IPS DF 6.9 (cell line): ENCODE results near the gene BBS4.

Experiments
- DNase-seq: peaks from one replicate; pipeline ENCODE4 v3.0.0-alpha.2; 2013; ENCODE audit warnings: low read depth, low spot score
- H3K27ac ChIP-seq: one replicate; pipeline ENCODE4 v1.5.1; 2013; ENCODE audit warnings: low read length, control low read depth
- H3K27me3 ChIP-seq: 2 replicates; pipeline ENCODE4 v1.6.1; 2013; ENCODE audit warnings: mild to moderate bottlenecking, low read length; ENCODE audit not compliant: control insufficient read depth, insufficient read depth
- H3K36me3 ChIP-seq: 2 replicates; pipeline ENCODE4 v1.6.1; 2013; ENCODE audit warnings: low read length; ENCODE audit not compliant: control insufficient read depth, insufficient read depth
- H3K4me1 ChIP-seq: 2 replicates; pipeline ENCODE4 v1.6.1; 2013; ENCODE audit warnings: low read length; ENCODE audit not compliant: control insufficient read depth, insufficient read depth
- H3K4me3 ChIP-seq: 2 replicates; pipeline ENCODE4 v1.5.1; 2013; ENCODE audit warnings: mild to moderate bottlenecking, low read length
- H3K9me3 ChIP-seq: 2 replicates; pipeline ENCODE4 v1.6.1; 2013; ENCODE audit warnings: low read length, inconsistent platforms; ENCODE audit not compliant: control insufficient read depth, insufficient read depth
- WGBS: extraction: QIAGEN DNeasy Blood & Tissue Kit; methylation state at CpG from one replicate; pipeline ENCODE4 v1.1.7; 2013; ENCODE audit warnings: mixed read lengths, missing lambda C conversion rate; ENCODE audit not compliant: insufficient read length, insufficient coverage; 5-methylcytosine and 5-hydroxymethylcytosine counted together

BBS4 gene

GRCh38 chr15:72733941-72734738 lies 48.1 kb downstream of the BBS4 start:
- Histone ChIP-seq H3K27ac (no peak overlapping the region), H3K27me3 (no peaks in the 10 kb centered on the region), H3K9me3 (no peaks in the 10 kb centered on the region), H3K36me3 (no peaks in the 10 kb centered on the region; the same call in 1 of the 2 replicates), H3K4me1 (no peaks in the 10 kb centered on the region), H3K4me3 (no peak overlapping the region)
- DNase-seq: no peak
- WGBS: no CpG with 5 or more reads among the region's 2 CpGs

- no peak for DNase-seq
- H3K27ac ChIP-seq: no peak overlapping the region
- no CpG with 5 or more reads among the region's 2 CpGs for WGBS
Observed at GRCh38 chr15:72735111-72735510, 49.1 kb downstream of the BBS4 start.

DNA sequence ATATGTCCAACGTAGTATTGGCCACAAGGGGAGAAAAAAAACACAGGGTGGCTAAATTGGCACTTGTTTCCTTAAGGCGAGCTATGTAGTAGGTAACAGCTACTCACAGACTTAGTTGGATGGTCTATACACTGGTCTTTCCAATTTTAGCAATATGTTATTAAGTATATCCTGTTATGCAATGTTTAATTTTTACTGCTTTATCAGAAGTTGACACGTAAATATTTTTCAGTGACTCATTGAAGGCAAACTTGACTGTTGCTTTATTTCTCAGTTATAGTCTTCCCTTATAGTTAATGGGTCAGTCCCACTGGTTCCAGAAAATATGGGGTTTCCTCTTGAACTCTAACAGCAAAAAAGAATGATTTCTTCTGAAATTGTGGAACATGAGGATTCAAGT lies 51.1 kb downstream of the BBS4 start:
- H3K36me3 ChIP-seq: no peaks in the 10 kb centered on the region; the same call in 1 of the 2 replicates

More at GRCh38 chr15:72735111-72735510, 49.1 kb downstream of the BBS4 start:
- no peaks in the 10 kb centered on the region for H3K27me3 ChIP-seq
- H3K9me3 ChIP-seq: no peaks in the 10 kb centered on the region
- H3K4me1 ChIP-seq: no peaks in the 10 kb centered on the region
- no peak overlapping the region for H3K4me3 ChIP-seq
- H3K36me3 ChIP-seq: no peaks in the 10 kb centered on the region; the same call in 1 of the 2 replicates

DNA sequence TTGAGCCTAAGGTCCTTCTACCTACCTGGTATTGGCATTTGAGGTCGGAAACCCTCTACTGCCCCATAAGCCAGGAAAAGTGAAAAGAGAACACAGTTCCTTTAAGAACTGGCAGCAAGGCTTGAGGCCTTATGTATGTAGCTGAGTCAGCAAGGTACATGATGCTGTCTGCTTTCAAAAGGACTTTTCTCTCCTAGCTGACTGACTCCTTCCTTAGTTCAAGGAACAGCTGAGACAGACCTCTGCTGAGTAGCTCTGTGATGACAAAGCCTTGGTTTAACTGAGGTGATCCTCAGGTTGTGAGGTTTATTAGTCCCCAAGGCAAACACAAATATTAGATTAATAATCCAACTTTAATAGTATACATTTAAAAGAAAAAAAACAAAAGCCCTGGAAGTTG lies 51.7 kb downstream of the BBS4 start:
- WGBS: no CpG with 5 or more reads among the region's 1 CpG
- H3K9me3 ChIP-seq: no peaks in the 10 kb centered on the region
- no peaks in the 10 kb centered on the region for H3K27me3 ChIP-seq
- H3K4me3 ChIP-seq: no peak overlapping the region
- no peak for DNase-seq
- H3K4me1 ChIP-seq: no peaks in the 10 kb centered on the region
- H3K36me3 ChIP-seq: no peaks in the 10 kb centered on the region; the same call in 1 of the 2 replicates
- no peak overlapping the region for H3K27ac ChIP-seq

More for the DNA sequence above, 51.1 kb downstream of the BBS4 start:
- H3K4me3 ChIP-seq: no peak overlapping the region
- no peaks in the 10 kb centered on the region for H3K27me3 ChIP-seq
- H3K27ac ChIP-seq: no peak overlapping the region
- no peaks in the 10 kb centered on the region for H3K4me1 ChIP-seq
- no peak for DNase-seq
- H3K9me3 ChIP-seq: no peaks in the 10 kb centered on the region
- WGBS: no CpG with 5 or more reads among the region's 3 CpGs

DNA sequence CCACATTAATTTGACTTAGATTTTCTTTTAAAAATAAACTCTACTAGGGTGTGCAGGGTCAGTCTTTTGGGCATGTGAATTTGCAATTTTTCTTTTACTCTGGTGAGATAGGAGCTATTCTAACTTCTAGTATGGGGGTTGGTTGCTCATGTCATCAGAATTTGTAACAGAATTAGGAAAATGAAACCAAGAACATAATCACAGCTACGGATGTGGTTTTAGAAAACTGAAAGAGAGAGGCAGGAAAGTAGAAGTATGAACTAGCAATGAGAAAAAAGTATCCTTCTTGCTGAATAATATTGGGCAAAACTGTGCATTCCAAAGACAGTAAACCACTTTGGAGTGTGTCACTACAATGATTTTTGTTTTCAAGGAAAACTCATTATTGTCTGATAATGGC lies 54.2 kb downstream of the BBS4 start:
- WGBS: no CpG with 5 or more reads among the region's 1 CpG
- Histone ChIP-seq H3K4me3 (no peak overlapping the region), H3K4me1 (no peaks in the 10 kb centered on the region), H3K27me3 (no peaks in the 10 kb centered on the region), H3K9me3 (no peaks in the 10 kb centered on the region), H3K27ac (no peak overlapping the region), H3K36me3 (no peaks in the 10 kb centered on the region; the same call in 1 of the 2 replicates)
- DNase-seq: no peak

DNA sequence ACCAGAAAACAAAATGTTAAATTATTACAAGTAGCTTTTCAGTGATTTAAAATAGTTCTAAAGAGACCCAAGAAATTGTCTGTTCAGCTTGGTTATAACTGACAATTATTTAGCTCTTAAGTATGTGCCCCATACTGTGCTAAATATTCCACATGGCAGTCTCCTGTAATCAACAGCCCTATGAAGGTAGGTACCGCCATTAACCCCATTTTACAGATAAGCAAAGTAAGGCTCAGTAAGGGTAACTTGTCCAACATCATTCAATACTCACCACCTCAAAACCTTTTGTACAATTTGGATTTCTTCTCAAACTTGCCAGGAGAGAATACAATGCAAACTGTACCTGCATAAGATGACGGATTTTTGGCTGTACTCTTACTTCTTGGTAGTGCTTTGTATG lies 63.7 kb downstream of the BBS4 start:
- Histone ChIP-seq H3K4me3 (no peak overlapping the region), H3K27ac (no peak overlapping the region), H3K4me1 (no peaks in the 10 kb centered on the region), H3K9me3 (no peaks in the 10 kb centered on the region), H3K27me3 (no peaks in the 10 kb centered on the region), H3K36me3 (peaks cover 13% of the 10 kb centered on the region)
- WGBS: no CpG with 5 or more reads among the region's 2 CpGs
- DNase-seq: no peak

DNA sequence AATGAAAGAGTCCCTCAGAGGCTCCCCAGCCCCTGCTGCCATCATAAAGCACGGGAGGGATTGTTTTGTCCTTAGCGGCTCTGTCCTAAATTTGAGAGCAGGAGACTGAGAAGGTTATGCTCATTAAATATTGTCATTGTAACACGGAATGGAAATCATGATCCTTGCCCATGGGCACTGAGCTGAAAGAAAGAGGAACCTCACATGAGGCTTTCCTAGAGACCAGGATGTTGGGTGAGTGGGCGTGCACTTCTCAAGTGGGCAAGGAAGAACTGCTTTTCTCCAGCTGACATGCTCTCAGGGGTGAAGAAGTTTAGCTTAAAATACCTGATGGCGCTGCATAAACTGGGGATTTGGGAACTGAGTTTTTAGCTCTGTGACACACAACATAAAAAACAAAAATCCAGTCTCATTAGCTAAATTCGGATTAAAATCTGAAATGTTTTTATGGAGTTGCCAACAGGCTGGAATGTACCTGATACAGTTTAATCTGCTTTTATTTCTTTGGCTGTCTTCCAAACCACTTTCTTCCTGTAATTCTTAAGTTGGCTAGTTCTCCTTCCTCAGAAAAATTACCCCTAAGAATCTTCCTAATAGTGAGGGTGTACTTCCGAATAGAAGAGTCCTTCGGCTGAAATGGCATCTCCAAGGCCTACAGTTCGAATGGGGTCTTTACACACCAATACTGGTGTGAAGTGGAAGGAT lies 65.9 kb downstream of the BBS4 start:
- WGBS: no CpG with 5 or more reads among the region's 9 CpGs
- H3K27me3 ChIP-seq: no peaks in the 10 kb centered on the region
- H3K27ac ChIP-seq: no peak overlapping the region
- peaks cover 17% of the 10 kb centered on the region for H3K36me3 ChIP-seq
- no peaks in the 10 kb centered on the region for H3K9me3 ChIP-seq
- H3K4me3 ChIP-seq: no peak overlapping the region
- no peak for DNase-seq
- H3K4me1 ChIP-seq: no peaks in the 10 kb centered on the region

- Histone ChIP-seq H3K27ac (no peak overlapping the region), H3K4me1 (no peaks in the 10 kb centered on the region), H3K4me3 (no peak overlapping the region), H3K27me3 (no peaks in the 10 kb centered on the region), H3K9me3 (no peaks in the 10 kb centered on the region), H3K36me3 (peaks cover 17% of the 10 kb centered on the region)
- WGBS: no CpG with 5 or more reads among the region's 6 CpGs
- no peak for DNase-seq
Observed at GRCh38 chr15:72754096-72754495, 68.1 kb downstream of the BBS4 start.

- Histone ChIP-seq H3K36me3 (peaks cover 7% of the 10 kb centered on the region; the same call in 1 of the 2 replicates), H3K27me3 (no peaks in the 10 kb centered on the region), H3K9me3 (no peaks in the 10 kb centered on the region), H3K4me1 (no peaks in the 10 kb centered on the region), H3K4me3 (no peak overlapping the region), H3K27ac (no peak overlapping the region)
- no peak for DNase-seq
- WGBS: no CpG with 5 or more reads among the region's 3 CpGs
Observed at GRCh38 chr15:72758182-72758581, 72.2 kb downstream of the BBS4 start.

DNA sequence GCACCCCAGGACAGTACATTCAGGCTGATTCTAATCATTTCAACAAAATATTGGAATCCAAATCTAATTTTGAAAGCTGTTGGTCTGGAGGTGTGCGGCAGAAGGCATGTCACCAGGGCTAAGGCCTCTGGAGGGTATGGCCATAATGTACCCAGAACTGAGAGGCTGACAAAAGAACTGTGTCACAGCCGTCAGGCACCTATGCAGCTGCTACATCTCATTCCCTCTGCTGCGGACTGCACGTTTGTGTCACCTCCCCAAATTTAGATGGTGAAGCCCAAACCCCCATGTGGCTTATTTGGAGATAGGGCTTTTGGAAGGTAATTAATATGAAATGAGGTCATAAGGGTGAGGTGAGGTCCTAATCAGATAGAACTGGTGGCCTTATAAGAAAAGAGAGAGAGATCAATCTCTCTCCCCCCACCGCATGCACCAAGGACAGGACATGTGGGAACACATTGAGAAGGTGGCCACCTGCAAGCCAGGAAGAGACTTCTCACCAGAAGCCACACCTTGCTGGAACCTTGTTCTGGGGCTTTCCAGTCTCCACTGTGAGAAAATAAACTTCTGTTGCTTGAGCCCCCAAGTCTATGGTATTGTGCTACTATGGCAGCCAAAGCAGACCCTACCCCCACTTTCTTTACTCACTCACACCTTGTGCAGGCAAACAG lies 74.7 kb downstream of the BBS4 start:
- H3K4me3 ChIP-seq: no peak overlapping the region
- no CpG with 5 or more reads among the region's 5 CpGs for WGBS
- H3K4me1 ChIP-seq: no peaks in the 10 kb centered on the region
- H3K27ac ChIP-seq: no peak overlapping the region
- H3K27me3 ChIP-seq: no peaks in the 10 kb centered on the region
- H3K9me3 ChIP-seq: no peaks in the 10 kb centered on the region
- H3K36me3 ChIP-seq: peaks cover 6% of the 10 kb centered on the region; the same call in 1 of the 2 replicates
- DNase-seq: no peak
